DMS153 (cell line): Measurements from ENCODE around the gene PHF24.
"Not testable (repeated sequence)": the region's sequence is repeated elsewhere in the genome, so short reads cannot be mapped to it uniquely, and the experiment has no call there.

Experiments
- DNase-seq: peaks from one replicate; lab custom pipeline; 2025; lab: John Stamatoyannopoulos, UW

Gene PHF24

GRCh38 chr9:34997379-34997781 is 39.3 kb downstream of the PHF24 start:
- DNase-seq = no peak

GRCh38 chr9:34998266-34998665 is 40.2 kb downstream of the PHF24 start:
- no peak for DNase-seq

- no peak for DNase-seq
Measured at GRCh38 chr9:34999576-34999975, 41.5 kb downstream of the PHF24 start.

GRCh38 chr9:35000535-35001284 is 42.6 kb downstream of the PHF24 start:
- DNase-seq = no peak

GRCh38 chr9:35001285-35001677 is 43.2 kb downstream of the PHF24 start:
- no peak for DNase-seq

GRCh38 chr9:35001803-35002502 is 43.9 kb downstream of the PHF24 start:
- no peak for DNase-seq

- no peak for DNase-seq
Measured at GRCh38 chr9:35002623-35003022, 44.5 kb downstream of the PHF24 start.

GRCh38 chr9:35004299-35004698 is 46.2 kb downstream of the PHF24 start:
- DNase-seq = not testable (repeated sequence)

- DNase-seq = no peak
Measured at GRCh38 chr9:35010351-35010958, 52.4 kb downstream of the PHF24 start.

GRCh38 chr9:35014517-35014916 is 56.4 kb downstream of the PHF24 start:
- DNase-seq = no peak

GRCh38 chr9:35023443-35023842 is 65.4 kb downstream of the PHF24 start:
- DNase-seq = not testable (repeated sequence)

GRCh38 chr9:35026671-35027070 is 68.6 kb downstream of the PHF24 start:
- DNase-seq = no peak

- DNase-seq = no peak
Measured at GRCh38 chr9:35027374-35027773, 69.3 kb downstream of the PHF24 start.

- no peak for DNase-seq
Measured at GRCh38 chr9:35027860-35028259, 69.8 kb downstream of the PHF24 start.

GRCh38 chr9:35028341-35028740 is 70.3 kb downstream of the PHF24 start:
- DNase-seq = no peak

- DNase-seq = no peak
Measured at GRCh38 chr9:35029241-35029640, 71.2 kb downstream of the PHF24 start.

- no peak for DNase-seq
Measured at GRCh38 chr9:35029852-35030251, 71.8 kb downstream of the PHF24 start.
